Spleen (tissue), 7 donors: Measurements from ENCODE around the gene MFSD1.

Experiments
- POLR2A ChIP-seq, 3 donors: fragments of 450-650 bp; IDR thresholded peaks; one replicate each; pipeline ENCODE4 v1.5.1; 2017; ENCODE audit warnings: antibody characterized with exemption in 3 of 3, mild to moderate bottlenecking in 1 of 3
- TF ChIP-seq, protein P1 (sequence below), 11 experiments: fragments of 200-600 bp in 7 of 11; fragments of 450-650 bp in 4 of 11; sonication (generic) in 4 of 11; IDR thresholded peaks in 8 of 11; conservative IDR thresholded peaks in 3 of 11; 1 replicate in 7 of 11; 2 replicates in 4 of 11; pipeline versions ENCODE4 v1.4.0 to v1.8.0; 2016 to 2021; ENCODE audit warnings: antibody characterized with exemption in 11 of 11, inconsistent platforms in 4 of 11, mild to moderate bottlenecking in 1 of 11
- donor health status: DM: no; HTN: no; CAD: no; lungs with moderate emphysema.
- donor health status: DM: no; HTN: no; CAD: no.
- donor health status: DM: no; HTN: no; CAD: no.

DNA sequence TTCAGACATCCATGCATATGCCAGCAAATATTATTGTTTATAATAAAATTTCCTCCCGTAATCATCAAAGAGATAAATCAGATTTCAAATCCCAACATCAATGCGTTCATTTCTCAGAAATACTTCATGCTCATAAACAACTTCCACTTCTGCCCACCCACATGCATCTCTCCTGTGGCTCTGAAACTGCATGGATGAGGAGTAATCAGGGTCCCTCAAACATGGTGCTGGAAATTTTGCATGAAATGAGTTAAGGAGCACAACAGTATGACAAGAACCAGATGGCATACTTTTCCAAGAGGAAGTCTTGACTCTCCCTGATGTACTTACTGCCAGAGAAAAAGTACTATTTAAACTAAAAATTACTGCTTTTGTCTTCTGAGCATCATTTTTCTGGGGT is 26.9 kb upstream of the MFSD1 start:
- TF ChIP-seq, protein P1, sequence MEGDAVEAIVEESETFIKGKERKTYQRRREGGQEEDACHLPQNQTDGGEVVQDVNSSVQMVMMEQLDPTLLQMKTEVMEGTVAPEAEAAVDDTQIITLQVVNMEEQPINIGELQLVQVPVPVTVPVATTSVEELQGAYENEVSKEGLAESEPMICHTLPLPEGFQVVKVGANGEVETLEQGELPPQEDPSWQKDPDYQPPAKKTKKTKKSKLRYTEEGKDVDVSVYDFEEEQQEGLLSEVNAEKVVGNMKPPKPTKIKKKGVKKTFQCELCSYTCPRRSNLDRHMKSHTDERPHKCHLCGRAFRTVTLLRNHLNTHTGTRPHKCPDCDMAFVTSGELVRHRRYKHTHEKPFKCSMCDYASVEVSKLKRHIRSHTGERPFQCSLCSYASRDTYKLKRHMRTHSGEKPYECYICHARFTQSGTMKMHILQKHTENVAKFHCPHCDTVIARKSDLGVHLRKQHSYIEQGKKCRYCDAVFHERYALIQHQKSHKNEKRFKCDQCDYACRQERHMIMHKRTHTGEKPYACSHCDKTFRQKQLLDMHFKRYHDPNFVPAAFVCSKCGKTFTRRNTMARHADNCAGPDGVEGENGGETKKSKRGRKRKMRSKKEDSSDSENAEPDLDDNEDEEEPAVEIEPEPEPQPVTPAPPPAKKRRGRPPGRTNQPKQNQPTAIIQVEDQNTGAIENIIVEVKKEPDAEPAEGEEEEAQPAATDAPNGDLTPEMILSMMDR (IDR thresholded peaks at IDR 0.05 in 8 of 11, conservative IDR thresholded peaks at IDR 0.05 in 3 of 11), result no peak
- TF ChIP-seq POLR2A (IDR thresholded peaks at IDR 0.05), result no peak
